Testis (tissue), 2 donors: ENCODE data around the gene UPB1.

Source experiments
- CTCF ChIP-seq, 3 experiments: fragments of 450-650 bp in 2 of 3; fragments of 200-600 bp in 1 of 3; sonication (generic) in 1 of 3; IDR thresholded peaks; one replicate each; pipeline ENCODE4 v1.5.1; 2016 to 2019; ENCODE audit warnings: antibody characterized with exemption in 3 of 3, mild to moderate bottlenecking in 2 of 3, moderate library complexity in 1 of 3
- POLR2A ChIP-seq: fragments of 450-650 bp; IDR thresholded peaks from one replicate; pipeline ENCODE4 v1.6.1; 2017; ENCODE audit warnings: antibody characterized with exemption, mild to moderate bottlenecking, moderate library complexity

- TF ChIP-seq CTCF (IDR thresholded peaks at IDR 0.05), result no peak
- TF ChIP-seq POLR2A, result no peak
Measured at GRCh38 chr22:24453853-24454252, 41.3 kb upstream of the UPB1 start.
